ENCODE data around the gene AGRN.
A peak's percentile ranks its signal among the peaks of the same experiment; 100 is the strongest.
"Not testable (repeated sequence)": the region's sequence is repeated elsewhere in the genome, so short reads cannot be mapped to it uniquely, and the experiment has no call there.

AGRN gene

DNA sequence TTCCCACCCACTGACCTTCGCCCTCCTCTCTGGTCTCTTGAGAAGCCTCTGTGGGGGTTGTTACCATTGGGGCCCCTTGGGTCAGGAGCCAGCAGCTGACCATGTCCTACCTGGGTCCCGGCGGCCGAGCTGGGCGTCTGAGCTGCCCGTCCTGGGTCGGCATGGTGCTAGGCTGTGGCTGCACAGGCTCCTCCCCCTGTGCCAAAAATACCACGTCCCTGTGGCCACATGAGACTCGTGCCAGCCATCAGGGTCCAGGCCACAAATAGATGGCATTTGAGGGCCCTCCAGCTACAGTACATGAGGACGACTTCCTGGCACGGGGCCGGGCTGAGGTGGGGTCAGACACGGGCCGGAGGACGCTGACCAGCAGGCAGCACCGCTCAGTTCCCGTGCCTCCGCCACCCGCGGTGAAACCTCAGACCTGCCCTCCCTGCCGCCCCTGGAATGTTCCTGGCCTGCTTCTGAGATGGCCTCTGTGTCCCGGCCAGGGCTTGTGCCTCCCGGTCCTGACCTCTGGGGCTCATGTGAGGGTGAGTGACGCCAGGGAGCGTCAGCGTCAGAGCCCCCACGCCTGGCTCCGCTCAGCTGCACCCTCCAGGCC, 37.9 kb upstream of the AGRN start, which contains the start of gene PERM1:
Gene PERM1, minus strand, starts transcription at position 139 of the 604 bp plus-strand sequence. CDS start 1,064 bp downstream, outside the sequence.
- no peaks in the 10 kb centered on the region for H3K9me3 ChIP-seq (ENCODE audit: control extremely low read depth in 1 of 5, control insufficient read depth in 4 of 5, insufficient read depth in 2 of 5, low read depth in 1 of 5, low read length in 4 of 5)
- peaks cover 0 to 47% (median 10%) of the 10 kb centered on the region in 5 experiments for H3K27me3 ChIP-seq (replicated peaks in 2 of 5; ENCODE audit: control insufficient read depth in 4 of 5, insufficient read depth in 5 of 5, low read length in 4 of 5)
- POLR2A ChIA-PET, result interaction anchor here (0.9 kb wide), 1 partner anchor 13 kb away, joined by 3 read pairs; no protein-coding TSS in a partner anchor
- CTCF ChIA-PET, result interaction anchor here (1.2 to 6.5 kb wide), 11 partner anchors 11 to 268 kb away, joined by 3 to 58 read pairs (median 5); partner anchors contain the start of genes AGRN, ISG15 and PLEKHN1
- H3K27ac ChIP-seq (ENCODE audit: insufficient read depth in 1 of 2, low read depth in 1 of 2, low read length in 2 of 2, poor library complexity in 1 of 2, severe bottlenecking in 2 of 2), result no peak within 1 kb of the TSS
- 67% methylated on average over 28 of the region's 28 CpGs for WGBS (ENCODE audit: insufficient coverage)
- no peak within 1 kb of the TSS for H3K4me3 ChIP-seq (ENCODE audit: control insufficient read depth in 1 of 7, extremely low read depth in 1 of 7, insufficient read depth in 4 of 7, low read depth in 2 of 7, low read length in 6 of 7)
- no peaks in the 10 kb centered on the region for H3K36me3 ChIP-seq (ENCODE audit: control insufficient read depth in 4 of 4, insufficient read depth in 4 of 4, low read length in 3 of 4)
- H3K4me1 ChIP-seq (ENCODE audit: control extremely low read depth in 1 of 4, control insufficient read depth in 4 of 4, insufficient read depth in 4 of 4, low read length in 3 of 4), result peaks cover 0 to 1% (median 0%) of the 10 kb centered on the region in 4 experiments
- no peak for DNase-seq

DNA sequence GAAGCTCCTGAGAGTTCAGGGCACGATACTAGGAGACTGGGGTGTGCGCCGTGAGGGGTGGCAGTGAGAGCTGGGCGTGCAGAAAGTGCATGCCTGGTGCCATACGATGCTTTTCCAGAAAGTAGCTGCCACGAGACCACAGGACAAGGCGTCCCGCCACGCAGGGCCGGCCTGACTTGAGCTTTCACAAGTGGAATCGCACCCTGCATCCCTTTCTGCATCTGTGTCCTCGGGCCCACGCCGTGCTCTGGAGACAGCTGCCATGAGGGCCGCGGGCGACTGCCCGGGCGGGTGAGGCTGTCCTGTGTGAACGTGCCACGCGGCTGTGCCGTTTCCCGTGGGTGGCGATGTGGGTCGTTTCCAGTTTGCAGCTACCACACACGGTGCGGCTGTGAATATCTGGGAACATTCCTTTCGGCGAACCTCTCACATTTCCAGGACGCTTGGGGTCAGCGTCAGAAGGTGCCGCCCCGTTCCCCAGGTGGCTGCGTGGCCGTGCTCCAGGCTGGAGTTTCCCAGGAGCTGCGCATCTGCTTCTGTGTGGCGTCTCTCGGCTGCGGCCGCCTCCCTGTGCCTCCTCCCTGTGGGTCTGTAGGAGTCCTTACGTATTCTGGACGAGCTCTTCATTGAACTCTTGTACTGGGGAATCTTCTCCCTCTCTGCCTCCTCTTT, 37.0 kb upstream of the AGRN start:
- peaks cover 0 to 1% (median 0%) of the 10 kb centered on the region in 4 experiments for H3K4me1 ChIP-seq (ENCODE audit: control extremely low read depth in 1 of 4, control insufficient read depth in 4 of 4, insufficient read depth in 4 of 4, low read length in 3 of 4)
- ChIA-PET CTCF (interaction anchor here (1.2 to 6.5 kb wide), 11 partner anchors 10 to 267 kb away, joined by 4 to 58 read pairs (median 5); partner anchors contain the start of genes AGRN and PLEKHN1), POLR2A (interaction anchor here (1.4 kb wide), 1 partner anchor 15 kb away, joined by 3 read pairs; no protein-coding TSS in a partner anchor)
- 87% methylated on average over 43 of the region's 43 CpGs for WGBS (ENCODE audit: insufficient coverage)
- no peak overlapping the region for H3K27ac ChIP-seq (ENCODE audit: insufficient read depth in 1 of 2, low read depth in 1 of 2, low read length in 2 of 2, poor library complexity in 1 of 2, severe bottlenecking in 2 of 2)
- H3K9me3 ChIP-seq (ENCODE audit: control extremely low read depth in 1 of 5, control insufficient read depth in 4 of 5, insufficient read depth in 2 of 5, low read depth in 1 of 5, low read length in 4 of 5), result no peaks in the 10 kb centered on the region
- no peak overlapping the region for H3K4me3 ChIP-seq (ENCODE audit: control insufficient read depth in 1 of 7, extremely low read depth in 1 of 7, insufficient read depth in 4 of 7, low read depth in 2 of 7, low read length in 6 of 7)
- no peaks in the 10 kb centered on the region for H3K36me3 ChIP-seq (ENCODE audit: control insufficient read depth in 4 of 4, insufficient read depth in 4 of 4, low read length in 3 of 4)
- H3K27me3 ChIP-seq (replicated peaks in 2 of 5; ENCODE audit: control insufficient read depth in 4 of 5, insufficient read depth in 5 of 5, low read length in 4 of 5), result peaks cover 0 to 47% (median 10%) of the 10 kb centered on the region in 5 experiments
- DNase-seq, result no peak

DNA sequence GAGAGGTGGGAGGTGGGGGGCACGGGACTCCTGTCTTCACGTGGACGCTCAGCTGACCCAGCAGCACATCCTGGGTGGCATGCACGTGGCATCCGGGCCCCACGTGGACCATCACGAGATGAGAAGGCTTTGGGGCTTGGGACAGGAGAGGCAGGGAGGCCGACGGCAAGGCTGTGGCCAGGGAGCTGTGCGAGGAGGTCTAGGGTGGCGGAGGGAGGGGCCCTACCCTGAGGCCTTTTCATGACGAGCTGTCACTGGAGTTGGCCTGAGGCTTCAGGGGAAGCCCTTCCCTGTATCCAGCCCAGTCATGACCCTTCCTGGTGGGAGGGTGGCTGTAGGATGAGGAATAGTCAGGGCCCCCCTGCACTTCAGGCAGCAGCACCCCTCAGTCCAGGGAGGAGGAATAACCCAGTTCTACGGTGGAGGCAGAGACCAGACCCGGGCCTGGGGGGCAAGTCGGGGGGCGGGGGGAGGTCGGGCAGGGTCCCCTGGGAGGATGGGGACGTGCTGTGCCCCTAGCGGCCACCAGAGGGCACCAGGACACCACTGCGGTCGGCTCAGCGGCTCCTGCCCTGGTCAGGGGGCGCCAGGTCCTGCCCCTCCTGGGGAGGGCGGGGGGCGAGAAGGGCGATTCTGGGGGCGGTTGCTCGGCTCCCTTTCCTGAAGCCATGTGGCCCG, 36.0 kb upstream of the AGRN start:
- 39% methylated on average over 15 of the region's 29 CpGs for WGBS (ENCODE audit: insufficient coverage)
- Histone ChIP-seq H3K9me3 (ENCODE audit: control extremely low read depth in 1 of 5, control insufficient read depth in 4 of 5, insufficient read depth in 2 of 5, low read depth in 1 of 5, low read length in 4 of 5) (no peaks in the 10 kb centered on the region), H3K27ac (ENCODE audit: insufficient read depth in 1 of 2, low read depth in 1 of 2, low read length in 2 of 2, poor library complexity in 1 of 2, severe bottlenecking in 2 of 2) (no peak overlapping the region), H3K4me3 (ENCODE audit: control insufficient read depth in 1 of 7, extremely low read depth in 1 of 7, insufficient read depth in 4 of 7, low read depth in 2 of 7, low read length in 6 of 7) (no peak overlapping the region), H3K4me1 (ENCODE audit: control extremely low read depth in 1 of 4, control insufficient read depth in 4 of 4, insufficient read depth in 4 of 4, low read length in 3 of 4) (peaks cover 0 to 1% (median 0%) of the 10 kb centered on the region in 4 experiments), H3K36me3 (ENCODE audit: control insufficient read depth in 4 of 4, insufficient read depth in 4 of 4, low read length in 3 of 4) (no peaks in the 10 kb centered on the region), H3K27me3 (replicated peaks in 2 of 5; ENCODE audit: control insufficient read depth in 4 of 5, insufficient read depth in 5 of 5, low read length in 4 of 5) (peaks cover 0 to 52% (median 13%) of the 10 kb centered on the region in 5 experiments)
- ChIA-PET CTCF (interaction anchor here (0.7 to 6.5 kb wide), 18 partner anchors 9 to 308 kb away, joined by 3 to 58 read pairs (median 5); partner anchors contain the start of genes AGRN and PLEKHN1), POLR2A (interaction anchor here (1.4 kb wide), 1 partner anchor 14 kb away, joined by 3 read pairs; no protein-coding TSS in a partner anchor)
- peak in 2 of 3 donors; percentile 40 to 50 for DNase-seq

DNA sequence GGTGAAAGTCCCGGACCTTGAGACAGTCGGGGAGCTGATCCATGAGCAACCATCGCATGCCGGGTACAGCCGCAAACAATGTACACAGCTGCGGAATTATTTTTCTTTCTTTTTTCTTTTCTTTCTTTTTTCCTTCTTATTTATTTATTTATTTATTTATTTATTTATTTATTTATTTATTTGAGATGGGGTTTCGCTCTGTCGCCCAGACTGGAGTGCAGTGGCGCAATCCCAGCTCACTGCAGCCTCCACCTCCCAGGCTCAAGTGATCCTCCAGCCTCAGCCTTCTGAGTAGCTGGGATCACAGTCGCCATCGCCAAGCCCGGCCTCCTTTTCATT, 35.5 kb upstream of the AGRN start:
- POLR2A ChIA-PET, result no interaction called here
- Histone ChIP-seq H3K4me1 (ENCODE audit: control extremely low read depth in 1 of 4, control insufficient read depth in 4 of 4, insufficient read depth in 4 of 4, low read length in 3 of 4) (peaks cover 0 to 1% (median 0%) of the 10 kb centered on the region in 4 experiments), H3K36me3 (ENCODE audit: control insufficient read depth in 4 of 4, insufficient read depth in 4 of 4, low read length in 3 of 4) (no peaks in the 10 kb centered on the region), H3K9me3 (ENCODE audit: control extremely low read depth in 1 of 5, control insufficient read depth in 4 of 5, insufficient read depth in 2 of 5, low read depth in 1 of 5, low read length in 4 of 5) (no peaks in the 10 kb centered on the region), H3K4me3 (ENCODE audit: control insufficient read depth in 1 of 7, extremely low read depth in 1 of 7, insufficient read depth in 4 of 7, low read depth in 2 of 7, low read length in 6 of 7) (no peak overlapping the region), H3K27me3 (replicated peaks in 2 of 5; ENCODE audit: control insufficient read depth in 4 of 5, insufficient read depth in 5 of 5, low read length in 4 of 5) (peaks cover 0 to 56% (median 13%) of the 10 kb centered on the region in 5 experiments), H3K27ac (ENCODE audit: insufficient read depth in 1 of 2, low read depth in 1 of 2, low read length in 2 of 2, poor library complexity in 1 of 2, severe bottlenecking in 2 of 2) (no peak overlapping the region)
- CTCF ChIA-PET, result interaction anchor here (0.7 to 6.5 kb wide), 14 partner anchors 8 to 307 kb away, joined by 3 to 58 read pairs (median 4); partner anchors contain the start of genes AGRN and PLEKHN1
- WGBS (ENCODE audit: insufficient coverage), result 58% methylated on average over 5 of the region's 12 CpGs
- no peak for DNase-seq

GRCh38 chr1:985126-985525, 34.8 kb upstream of the AGRN start:
- ChIA-PET CTCF (interaction anchor here (1.0 to 6.5 kb wide), 7 partner anchors 8 to 292 kb away, joined by 3 to 58 read pairs (median 4); partner anchors contain the start of gene AGRN), POLR2A (no interaction called here)
- DNase-seq, result no peak
- no peak overlapping the region for H3K4me3 ChIP-seq (ENCODE audit: control insufficient read depth in 1 of 7, extremely low read depth in 1 of 7, insufficient read depth in 4 of 7, low read depth in 2 of 7, low read length in 6 of 7)
- H3K27ac ChIP-seq (ENCODE audit: insufficient read depth in 1 of 2, low read depth in 1 of 2, low read length in 2 of 2, poor library complexity in 1 of 2, severe bottlenecking in 2 of 2), result no peak overlapping the region
- H3K9me3 ChIP-seq (ENCODE audit: control extremely low read depth in 1 of 5, control insufficient read depth in 4 of 5, insufficient read depth in 2 of 5, low read depth in 1 of 5, low read length in 4 of 5), result no peaks in the 10 kb centered on the region
- peaks cover 0 to 1% (median 0%) of the 10 kb centered on the region in 4 experiments for H3K4me1 ChIP-seq (ENCODE audit: control extremely low read depth in 1 of 4, control insufficient read depth in 4 of 4, insufficient read depth in 4 of 4, low read length in 3 of 4)
- H3K36me3 ChIP-seq (ENCODE audit: control insufficient read depth in 4 of 4, insufficient read depth in 4 of 4, low read length in 3 of 4), result no peaks in the 10 kb centered on the region
- WGBS (ENCODE audit: insufficient coverage), result 82% methylated on average over 13 of the region's 13 CpGs
- H3K27me3 ChIP-seq (replicated peaks in 2 of 5; ENCODE audit: control insufficient read depth in 4 of 5, insufficient read depth in 5 of 5, low read length in 4 of 5), result peaks cover 0 to 58% (median 13%) of the 10 kb centered on the region in 5 experiments

DNA sequence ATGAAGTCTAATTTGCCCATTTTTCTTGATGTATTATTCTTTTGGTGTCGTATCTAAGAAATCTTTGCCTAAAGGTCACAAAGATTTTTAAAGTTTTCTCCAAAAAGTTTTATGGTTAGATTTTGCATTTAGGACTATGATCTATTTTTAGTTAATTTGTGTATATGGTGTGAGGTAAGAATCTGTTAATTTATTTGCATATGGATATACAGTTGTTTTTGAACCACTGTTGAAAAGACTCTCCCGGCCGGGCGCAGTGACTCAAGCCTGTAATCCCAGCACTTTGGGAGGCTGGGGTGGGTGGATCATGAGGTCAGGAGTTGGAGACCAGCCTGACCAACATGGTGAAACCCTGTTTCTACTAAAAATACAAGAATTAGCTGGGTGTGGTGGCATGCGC, 31.9 kb upstream of the AGRN start:
- POLR2A ChIA-PET; H3K4me3 ChIP-seq (ENCODE audit: control insufficient read depth in 1 of 7, extremely low read depth in 1 of 7, insufficient read depth in 4 of 7, low read depth in 2 of 7, low read length in 6 of 7); H3K4me1 ChIP-seq (ENCODE audit: control extremely low read depth in 1 of 4, control insufficient read depth in 4 of 4, insufficient read depth in 4 of 4, low read length in 3 of 4); H3K27ac ChIP-seq (ENCODE audit: insufficient read depth in 1 of 2, low read depth in 1 of 2, low read length in 2 of 2, poor library complexity in 1 of 2, severe bottlenecking in 2 of 2); DNase-seq; H3K36me3 ChIP-seq (ENCODE audit: control insufficient read depth in 4 of 4, insufficient read depth in 4 of 4, low read length in 3 of 4): not testable (repeated sequence)
- Histone ChIP-seq H3K27me3 (replicated peaks in 2 of 5; ENCODE audit: control insufficient read depth in 4 of 5, insufficient read depth in 5 of 5, low read length in 4 of 5) (peaks cover 0 to 49% (median 10%) of the 10 kb centered on the region in 5 experiments), H3K9me3 (ENCODE audit: control extremely low read depth in 1 of 5, control insufficient read depth in 4 of 5, insufficient read depth in 2 of 5, low read depth in 1 of 5, low read length in 4 of 5) (peaks cover 0 to 13% (median 3%) of the 10 kb centered on the region in 5 experiments)
- WGBS (ENCODE audit: insufficient coverage), result 93% methylated on average over 4 of the region's 5 CpGs
- CTCF ChIA-PET, result interaction anchor here (1.1 kb wide), 1 partner anchor 9 kb away, joined by 3 read pairs; no protein-coding TSS in a partner anchor
